ENCODE data around the gene CDK5RAP2. TPM values are rescaled to one million over a fixed set of nuclear protein-coding genes. Genes with fewer than 3 reads are reported as not detected.
"Not testable (repeated sequence)": the region's sequence is repeated elsewhere in the genome, so short reads cannot be mapped to it uniquely, and the experiment has no call there.

CDK5RAP2 gene
- total RNA-seq, 1 experiment from 2014 or later: 22.2 TPM

GRCh38 chr9:120592210-120592609 lies 12.2 kb upstream of the CDK5RAP2 start:
- no peak for DNase-seq (ENCODE audit: low spot score)

DNA sequence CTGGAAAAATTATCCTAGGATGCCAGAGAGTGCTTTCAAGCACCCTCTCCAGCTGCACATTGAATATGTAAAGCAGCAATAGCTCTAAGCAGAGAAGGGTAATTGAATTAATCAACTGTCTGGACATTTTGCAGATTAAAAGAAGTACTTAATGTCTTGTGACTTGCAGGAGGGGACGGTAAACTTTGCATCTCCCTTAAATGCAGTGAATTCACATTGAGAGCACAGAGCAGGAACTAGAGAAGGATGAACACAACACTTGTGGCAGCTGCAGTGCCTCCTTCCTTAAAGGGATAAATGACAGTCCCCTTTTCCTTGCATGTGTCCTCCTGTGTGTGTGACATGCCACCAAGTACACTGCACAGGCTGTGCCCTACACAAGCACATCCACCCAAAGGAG lies 7.4 kb upstream of the CDK5RAP2 start:
- no peak for DNase-seq (ENCODE audit: low spot score)

- peak; percentile 31 for DNase-seq (ENCODE audit: low spot score)
Observed at GRCh38 chr9:120583958-120584369, 4.0 kb upstream of the CDK5RAP2 start.

- peak; percentile 25 for DNase-seq (ENCODE audit: low spot score)
Observed at GRCh38 chr9:120579139-120580050, 572 bp downstream of the CDK5RAP2 start.

- no peak for DNase-seq (ENCODE audit: low spot score)
Observed at GRCh38 chr9:120574473-120574872, 5.5 kb downstream of the CDK5RAP2 start.

GRCh38 chr9:120572472-120572871 lies 7.5 kb downstream of the CDK5RAP2 start:
- DNase-seq (ENCODE audit: low spot score): no peak

DNA sequence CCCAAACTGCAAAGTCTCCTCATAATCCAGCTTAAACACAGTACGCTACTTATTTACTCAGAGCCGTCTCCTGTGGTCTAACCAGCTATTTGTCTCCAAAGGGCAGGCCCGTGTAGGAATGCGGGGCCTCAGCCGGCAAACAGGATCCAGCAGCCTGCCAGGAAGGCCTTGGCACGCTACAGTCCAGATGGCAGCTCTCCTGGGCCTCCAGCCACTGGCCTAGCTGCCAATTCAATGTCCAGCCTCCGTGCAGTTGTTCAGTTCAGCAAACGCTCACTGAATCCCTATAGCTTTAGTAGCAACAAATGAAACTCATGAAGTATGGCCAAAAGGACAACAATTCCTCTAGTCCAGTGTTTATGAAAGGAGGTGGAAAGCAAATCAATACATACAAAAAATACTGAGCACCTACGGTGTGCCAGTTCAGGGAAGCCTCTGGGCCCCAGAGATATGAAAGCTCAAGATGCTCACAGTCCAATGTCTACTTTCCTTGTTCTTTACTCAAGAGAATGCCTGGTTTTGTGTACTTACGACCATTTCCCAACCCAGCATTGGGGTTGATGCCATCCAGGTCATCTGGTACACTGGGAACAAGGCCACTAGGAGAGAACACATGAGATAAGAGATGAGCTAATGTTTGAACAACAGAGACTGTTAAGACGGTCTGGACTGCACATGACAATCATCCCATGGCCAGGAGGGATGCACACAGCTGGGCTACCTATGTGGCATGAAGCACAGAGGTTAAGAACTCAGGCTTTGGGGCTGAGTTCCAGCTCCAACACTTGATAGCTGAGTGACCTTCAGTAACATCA lies 8.3 kb downstream of the CDK5RAP2 start:
- no peak for DNase-seq (ENCODE audit: low spot score)

DNA sequence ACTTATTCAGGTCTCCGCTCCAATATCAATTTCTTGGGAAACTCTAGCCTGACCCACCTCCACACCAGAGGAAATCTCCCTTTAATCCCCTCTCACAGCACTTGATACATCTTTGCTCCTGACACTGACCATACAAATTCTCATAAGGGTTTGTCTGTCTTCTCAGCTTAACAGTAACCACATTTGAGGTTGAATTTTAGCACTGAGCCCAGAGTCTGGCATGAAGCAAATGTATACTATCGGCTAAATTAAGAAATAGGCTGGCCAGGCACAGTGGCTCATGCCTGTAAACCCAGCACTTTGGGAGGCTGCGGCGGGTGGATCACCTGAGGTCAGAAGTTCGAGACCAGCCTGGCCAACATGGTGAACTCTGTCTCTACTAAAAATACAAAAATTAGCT lies 9.7 kb downstream of the CDK5RAP2 start:
- no peak for DNase-seq (ENCODE audit: low spot score)

GRCh38 chr9:120569556-120569955 lies 10.4 kb downstream of the CDK5RAP2 start:
- no peak for DNase-seq (ENCODE audit: low spot score)

GRCh38 chr9:120568816-120569215 lies 11.2 kb downstream of the CDK5RAP2 start:
- no peak for DNase-seq (ENCODE audit: low spot score)

- DNase-seq (ENCODE audit: low spot score): no peak
Observed at GRCh38 chr9:120567874-120568273, 12.1 kb downstream of the CDK5RAP2 start.

DNA sequence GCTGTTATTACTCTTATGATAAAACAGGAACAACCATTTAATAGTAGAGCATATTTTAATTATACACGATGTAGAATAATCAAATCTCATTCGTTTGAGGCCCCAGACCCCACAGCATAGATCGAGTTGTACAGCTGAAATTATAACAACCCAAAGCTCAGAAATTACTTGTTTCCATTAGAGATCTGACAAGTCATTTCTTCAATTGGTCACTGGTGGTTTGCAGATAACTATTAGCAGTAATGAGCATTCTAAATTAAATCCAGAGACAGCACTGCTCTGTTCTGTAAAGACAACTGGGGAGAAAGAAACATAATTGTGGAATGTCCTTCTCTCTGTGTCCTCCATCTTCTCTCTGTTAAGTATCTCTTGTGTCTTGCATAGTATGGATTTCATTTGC lies 12.9 kb downstream of the CDK5RAP2 start:
- DNase-seq (ENCODE audit: low spot score): no peak

- DNase-seq (ENCODE audit: low spot score): no peak
Observed at GRCh38 chr9:120564589-120564988, 15.4 kb downstream of the CDK5RAP2 start.

DNA sequence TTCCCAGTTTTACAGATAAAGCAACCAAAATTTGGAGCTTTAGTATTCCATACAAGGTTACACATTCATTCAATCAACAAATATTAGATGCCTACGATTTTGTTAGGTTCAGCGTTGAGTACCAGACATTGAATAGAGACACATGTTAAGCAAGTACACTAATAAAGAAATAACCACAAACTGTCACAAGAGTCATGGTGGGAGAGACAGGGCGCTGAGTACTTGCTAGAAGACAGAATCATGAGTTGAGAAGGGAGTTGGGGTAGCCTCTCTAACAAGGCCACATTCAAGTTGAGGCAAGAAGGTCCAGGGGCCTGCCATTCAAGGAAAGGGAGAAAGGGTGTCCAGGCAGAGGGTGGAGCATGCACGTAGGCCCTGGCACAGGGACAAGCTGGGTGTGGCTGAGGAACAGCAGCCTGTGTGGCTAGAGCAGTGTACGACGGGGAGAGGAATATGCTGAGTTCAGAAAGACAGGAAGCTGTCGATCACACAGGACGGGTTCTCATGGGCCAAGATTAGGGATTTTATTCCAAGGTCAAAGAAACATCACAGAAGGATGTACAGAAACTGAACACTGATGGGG lies 17.0 kb downstream of the CDK5RAP2 start:
- no peak for DNase-seq (ENCODE audit: low spot score)

GRCh38 chr9:120561709-120562108 lies 18.3 kb downstream of the CDK5RAP2 start:
- no peak for DNase-seq (ENCODE audit: low spot score)

- DNase-seq (ENCODE audit: low spot score): no peak
Observed at GRCh38 chr9:120559546-120559945, 20.4 kb downstream of the CDK5RAP2 start.

DNA sequence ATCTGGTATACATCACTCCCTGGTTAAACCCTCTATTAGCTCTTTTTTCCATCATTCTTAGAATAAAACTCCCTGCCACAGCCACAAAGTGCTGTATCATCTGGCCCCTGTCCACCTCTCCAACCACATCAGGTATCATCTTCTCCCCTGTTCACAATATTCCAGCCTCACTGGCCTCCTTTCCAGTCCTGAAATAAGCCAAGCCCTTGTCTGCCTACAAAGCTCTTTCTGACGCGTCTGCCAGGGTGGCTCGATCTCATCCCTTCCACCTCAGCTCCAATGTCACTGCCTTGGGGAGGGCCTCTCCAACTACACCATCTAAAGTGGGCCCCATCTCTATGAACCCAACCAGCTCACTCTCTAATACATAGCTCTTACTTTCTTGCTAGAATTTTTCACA lies 21.5 kb downstream of the CDK5RAP2 start:
- DNase-seq (ENCODE audit: low spot score): no peak

DNA sequence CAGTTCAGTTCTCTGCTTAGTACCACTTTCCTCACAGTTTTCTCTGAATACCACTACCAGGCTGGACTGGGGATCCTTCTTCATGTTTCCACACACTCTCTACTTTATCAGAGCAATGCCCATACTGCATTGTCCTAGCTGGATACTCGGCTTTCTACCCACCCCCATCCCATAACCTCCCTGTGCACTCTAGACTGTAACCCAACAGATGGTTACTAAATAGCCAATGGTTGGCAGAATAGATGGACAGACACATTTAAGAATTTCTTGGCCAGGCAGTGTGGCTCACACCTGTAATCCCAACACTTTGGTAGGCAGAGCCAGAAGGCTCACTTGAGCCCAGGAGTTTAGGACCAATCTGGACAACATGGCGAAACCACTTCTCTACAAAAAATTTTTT lies 22.8 kb downstream of the CDK5RAP2 start:
- no peak for DNase-seq (ENCODE audit: low spot score)

- no peak for DNase-seq (ENCODE audit: low spot score)
Observed at GRCh38 chr9:120556775-120557174, 23.2 kb downstream of the CDK5RAP2 start.

- no peak for DNase-seq (ENCODE audit: low spot score)
Observed at GRCh38 chr9:120555839-120556238, 24.1 kb downstream of the CDK5RAP2 start.

- DNase-seq (ENCODE audit: low spot score): not testable (repeated sequence)
Observed at GRCh38 chr9:120552210-120552704, 27.7 kb downstream of the CDK5RAP2 start.

Data from HT-29 (cell line).